ENCODE measurements around the gene SLC35A4. TPM values are rescaled to one million over a fixed set of nuclear protein-coding genes. Genes with fewer than 3 reads are reported as not detected.
"Not testable (repeated sequence)": the region's sequence is repeated elsewhere in the genome, so short reads cannot be mapped to it uniquely, and the experiment has no call there.

SLC35A4 gene
- total RNA-seq, 4 donors from 2014 or later: 25.1 to 55.1 (median 38.1) TPM

DNA sequence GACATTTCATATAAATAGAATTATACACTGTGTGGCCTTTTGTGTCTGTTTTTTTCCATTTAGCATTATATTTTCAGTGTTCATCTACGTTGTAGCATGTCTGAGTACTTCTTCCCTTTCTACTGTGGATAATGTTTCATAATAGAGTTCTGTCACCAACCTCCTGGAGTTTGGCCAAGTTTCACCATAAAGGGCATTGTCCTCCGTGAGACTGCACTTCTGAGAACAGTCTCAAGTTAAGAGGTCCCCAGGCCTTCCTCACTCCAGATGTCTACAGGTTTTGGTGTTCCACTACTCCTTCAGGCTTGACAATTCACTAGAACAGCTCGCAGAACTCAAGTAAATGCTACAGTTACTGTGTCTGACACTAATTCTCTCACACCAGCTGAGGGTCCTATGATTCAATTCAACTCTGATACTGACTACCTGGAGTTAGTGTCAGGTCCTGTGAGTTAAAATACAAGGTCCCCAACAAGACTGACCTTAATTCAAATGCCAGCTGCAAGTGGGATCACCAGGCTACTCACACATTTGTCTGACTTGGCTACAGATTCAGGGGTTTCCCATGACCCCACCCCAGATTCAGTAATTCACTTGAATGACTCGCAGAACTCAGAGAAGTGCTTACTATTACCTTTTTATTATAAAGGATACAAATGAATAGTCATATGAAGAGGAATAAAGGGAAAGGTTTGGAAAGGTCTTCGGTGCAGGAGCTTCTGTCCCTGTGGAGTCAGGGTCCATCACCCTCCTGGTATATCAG is 31.1 kb downstream of the SLC35A4 start:
- DNase-seq (ENCODE audit: low spot score): no peak
- no peak for ATAC-seq (ENCODE audit: low FRiP score)
- TF ChIP-seq, protein P1, sequence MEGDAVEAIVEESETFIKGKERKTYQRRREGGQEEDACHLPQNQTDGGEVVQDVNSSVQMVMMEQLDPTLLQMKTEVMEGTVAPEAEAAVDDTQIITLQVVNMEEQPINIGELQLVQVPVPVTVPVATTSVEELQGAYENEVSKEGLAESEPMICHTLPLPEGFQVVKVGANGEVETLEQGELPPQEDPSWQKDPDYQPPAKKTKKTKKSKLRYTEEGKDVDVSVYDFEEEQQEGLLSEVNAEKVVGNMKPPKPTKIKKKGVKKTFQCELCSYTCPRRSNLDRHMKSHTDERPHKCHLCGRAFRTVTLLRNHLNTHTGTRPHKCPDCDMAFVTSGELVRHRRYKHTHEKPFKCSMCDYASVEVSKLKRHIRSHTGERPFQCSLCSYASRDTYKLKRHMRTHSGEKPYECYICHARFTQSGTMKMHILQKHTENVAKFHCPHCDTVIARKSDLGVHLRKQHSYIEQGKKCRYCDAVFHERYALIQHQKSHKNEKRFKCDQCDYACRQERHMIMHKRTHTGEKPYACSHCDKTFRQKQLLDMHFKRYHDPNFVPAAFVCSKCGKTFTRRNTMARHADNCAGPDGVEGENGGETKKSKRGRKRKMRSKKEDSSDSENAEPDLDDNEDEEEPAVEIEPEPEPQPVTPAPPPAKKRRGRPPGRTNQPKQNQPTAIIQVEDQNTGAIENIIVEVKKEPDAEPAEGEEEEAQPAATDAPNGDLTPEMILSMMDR (IDR thresholded peaks at IDR 0.05): no peak

DNA sequence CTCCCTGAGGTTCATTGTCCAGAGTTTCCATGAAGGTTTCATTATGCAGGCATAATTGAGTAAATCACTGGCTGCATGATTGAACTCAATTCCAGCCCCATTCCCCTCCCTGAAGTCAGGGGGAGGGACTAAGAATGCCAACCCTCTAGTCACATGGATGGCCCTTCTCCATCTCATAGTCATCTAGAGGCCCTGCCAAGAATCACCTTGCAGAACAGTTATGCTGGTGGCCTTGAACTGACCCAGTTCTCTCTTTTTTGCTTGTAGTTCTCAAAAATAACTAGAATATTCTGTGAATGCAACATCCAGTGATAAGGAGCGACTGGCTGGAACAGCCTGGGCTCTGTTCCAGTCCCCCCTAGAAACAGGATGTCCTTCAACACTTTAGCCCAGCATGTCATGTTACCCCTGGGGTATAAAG is 31.7 kb downstream of the SLC35A4 start:
- no peak for DNase-seq (ENCODE audit: low spot score)
- peak; percentile 58 for ATAC-seq (ENCODE audit: low FRiP score)
- TF ChIP-seq, protein P1 (IDR thresholded peaks at IDR 0.05): no peak

DNA sequence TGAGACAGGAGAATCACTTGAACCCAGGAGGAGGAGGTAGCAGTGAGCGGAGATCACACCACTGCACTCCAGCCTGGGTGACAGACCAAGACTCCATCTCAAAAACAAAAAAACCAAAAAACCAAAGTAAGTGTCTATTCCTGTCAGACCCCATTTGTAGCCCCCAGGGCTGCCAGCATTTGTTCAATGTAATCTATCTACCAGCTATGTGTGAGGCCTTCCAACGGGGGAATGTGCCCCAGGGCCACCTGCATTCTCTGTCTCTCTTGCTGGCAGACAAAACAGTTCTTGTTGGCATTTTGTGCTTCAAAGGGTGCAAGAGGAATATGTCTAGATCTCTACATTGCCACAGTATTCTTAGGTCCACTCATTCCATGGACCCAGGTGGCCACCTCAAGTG is 34.2 kb downstream of the SLC35A4 start:
- DNase-seq (ENCODE audit: low spot score) (no peak), ATAC-seq (ENCODE audit: low FRiP score) (no peak)
- TF ChIP-seq, protein P1 (IDR thresholded peaks at IDR 0.05): no peak

DNA sequence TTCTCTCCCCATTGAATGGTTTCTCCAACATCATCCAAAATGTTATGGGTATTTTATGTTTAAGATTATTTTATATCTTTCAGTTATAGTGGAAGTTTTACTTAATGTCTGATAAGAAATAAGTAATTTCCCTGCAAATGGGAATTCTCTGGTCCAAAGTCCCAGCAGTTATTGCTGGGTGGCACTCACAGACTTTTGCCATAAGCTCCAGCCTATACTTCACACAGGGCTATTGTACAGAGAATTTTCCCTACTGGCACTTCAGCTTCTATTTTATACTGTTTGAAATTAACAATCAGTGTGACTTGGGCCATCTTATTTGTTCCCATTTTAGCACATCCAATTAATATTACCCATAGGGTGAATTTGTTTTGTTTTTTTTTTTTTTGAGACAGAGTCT is 35.5 kb downstream of the SLC35A4 start:
- ATAC-seq (ENCODE audit: low FRiP score) (no peak), DNase-seq (ENCODE audit: low spot score) (no peak)
- TF ChIP-seq, protein P1 (IDR thresholded peaks at IDR 0.05): no peak

DNA sequence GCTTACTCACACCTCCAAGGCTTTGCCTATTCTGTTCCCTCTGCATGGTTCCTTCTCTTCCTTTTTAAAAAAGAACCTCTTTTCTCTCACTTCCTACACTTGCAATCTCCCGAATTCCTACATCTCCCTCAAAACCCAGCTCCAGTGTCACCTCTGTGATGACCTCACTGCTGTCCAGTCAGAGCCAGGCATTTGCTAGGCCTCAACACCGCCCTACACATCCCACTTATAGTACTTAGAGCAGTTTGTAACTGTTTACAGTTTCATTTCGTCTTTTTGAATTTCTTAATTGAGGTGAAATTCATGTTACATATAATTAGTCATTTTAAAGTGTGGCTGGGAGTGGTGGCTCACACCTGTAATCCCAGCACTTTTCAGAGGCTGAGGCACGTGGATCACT is 37.5 kb downstream of the SLC35A4 start:
- TF ChIP-seq, protein P1 (IDR thresholded peaks at IDR 0.05): no peak
- DNase-seq (ENCODE audit: low spot score): no peak
- peak; percentile 20 for ATAC-seq (ENCODE audit: low FRiP score)

DNA sequence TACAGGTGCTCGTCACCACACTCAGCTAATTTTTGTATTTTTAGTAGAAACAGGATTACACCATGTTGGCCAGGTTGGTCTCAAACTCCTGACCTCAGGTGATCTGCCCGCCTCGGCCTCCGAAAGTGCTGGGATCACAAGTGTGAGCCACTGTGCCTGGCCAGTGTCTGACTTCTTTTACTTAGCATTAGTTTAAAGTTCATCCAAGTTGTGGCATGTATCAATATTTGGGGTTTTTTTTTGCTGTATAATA is 38.7 kb downstream of the SLC35A4 start:
- DNase-seq (ENCODE audit: low spot score); ATAC-seq (ENCODE audit: low FRiP score): not testable (repeated sequence)

DNA sequence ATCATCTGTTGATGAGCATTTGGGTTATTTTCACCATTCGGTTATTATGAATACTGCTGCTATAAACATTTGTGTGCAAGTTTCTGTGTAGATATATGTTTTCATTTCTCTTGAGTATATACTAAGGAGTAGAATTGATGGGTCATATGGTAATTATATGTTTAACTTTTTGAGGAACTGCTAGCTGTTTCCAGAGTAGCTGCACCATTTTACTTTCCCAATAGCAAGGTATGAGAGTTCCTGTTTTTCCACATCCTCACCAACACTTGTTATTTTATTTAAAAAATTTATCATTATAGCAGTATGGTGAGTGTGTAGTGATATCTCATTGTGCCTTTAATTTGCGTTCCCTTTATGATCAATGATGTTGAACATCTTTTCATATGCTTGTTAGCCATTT is 39.1 kb downstream of the SLC35A4 start:
- TF ChIP-seq, protein P1 (IDR thresholded peaks at IDR 0.05): no peak
- no peak for DNase-seq (ENCODE audit: low spot score)
- ATAC-seq (ENCODE audit: low FRiP score): no peak

All from omental fat pad (tissue), 4 donors.